Measurements from ENCODE around the gene FRMD5. TPM values are rescaled to one million over a fixed set of nuclear protein-coding genes. Genes with fewer than 3 reads are reported as not detected.

FRMD5 gene
- total RNA-seq, 1 donor from 2014 or later: 0.54 TPM

- no peaks in the 10 kb centered on the region for H3K36me3 Mint-ChIP-seq (ENCODE audit: low read depth, unreplicated experiment)
- H3K27me3 Mint-ChIP-seq (ENCODE audit: unreplicated experiment): no peaks in the 10 kb centered on the region
- no peak overlapping the region for H3K27ac Mint-ChIP-seq (ENCODE audit: unreplicated experiment)
- no peaks in the 10 kb centered on the region for H3K4me1 Mint-ChIP-seq (ENCODE audit: unreplicated experiment)
- no peak overlapping the region for H3K4me3 Mint-ChIP-seq (ENCODE audit: unreplicated experiment)
- DNase-seq (ENCODE audit: low spot score): no peak
- no peaks in the 10 kb centered on the region for H3K9me3 Mint-ChIP-seq (ENCODE audit: unreplicated experiment)
- no peak for TF ChIP-seq CTCF (IDR thresholded peaks at IDR 0.05; ENCODE audit: unreplicated experiment)
Observed at GRCh38 chr15:44045661-44046060, 149.4 kb downstream of the FRMD5 start.

GRCh38 chr15:44045217-44045616, 149.9 kb downstream of the FRMD5 start:
- Mint-ChIP-seq H3K4me3 (ENCODE audit: unreplicated experiment) (no peak overlapping the region), H3K9me3 (ENCODE audit: unreplicated experiment) (no peaks in the 10 kb centered on the region), H3K27ac (ENCODE audit: unreplicated experiment) (no peak overlapping the region), H3K4me1 (ENCODE audit: unreplicated experiment) (no peaks in the 10 kb centered on the region), H3K36me3 (ENCODE audit: low read depth, unreplicated experiment) (no peaks in the 10 kb centered on the region), H3K27me3 (ENCODE audit: unreplicated experiment) (no peaks in the 10 kb centered on the region)
- no peak for TF ChIP-seq CTCF (IDR thresholded peaks at IDR 0.05; ENCODE audit: unreplicated experiment)
- DNase-seq (ENCODE audit: low spot score): no peak

GRCh38 chr15:44038755-44039191, 156.3 kb downstream of the FRMD5 start:
- H3K4me1 Mint-ChIP-seq (ENCODE audit: unreplicated experiment): no peaks in the 10 kb centered on the region
- no peak overlapping the region for H3K4me3 Mint-ChIP-seq (ENCODE audit: unreplicated experiment)
- no peaks in the 10 kb centered on the region for H3K27me3 Mint-ChIP-seq (ENCODE audit: unreplicated experiment)
- DNase-seq (ENCODE audit: low spot score): no peak
- no peak overlapping the region for H3K27ac Mint-ChIP-seq (ENCODE audit: unreplicated experiment)
- no peaks in the 10 kb centered on the region for H3K36me3 Mint-ChIP-seq (ENCODE audit: low read depth, unreplicated experiment)
- no peaks in the 10 kb centered on the region for H3K9me3 Mint-ChIP-seq (ENCODE audit: unreplicated experiment)
- TF ChIP-seq CTCF (IDR thresholded peaks at IDR 0.05; ENCODE audit: unreplicated experiment): no peak

- Mint-ChIP-seq H3K27me3 (ENCODE audit: unreplicated experiment) (no peaks in the 10 kb centered on the region), H3K4me3 (ENCODE audit: unreplicated experiment) (no peak overlapping the region), H3K27ac (ENCODE audit: unreplicated experiment) (no peak overlapping the region), H3K4me1 (ENCODE audit: unreplicated experiment) (no peaks in the 10 kb centered on the region), H3K36me3 (ENCODE audit: low read depth, unreplicated experiment) (no peaks in the 10 kb centered on the region), H3K9me3 (ENCODE audit: unreplicated experiment) (no peaks in the 10 kb centered on the region)
- no peak for TF ChIP-seq CTCF (IDR thresholded peaks at IDR 0.05; ENCODE audit: unreplicated experiment)
- DNase-seq (ENCODE audit: low spot score): no peak
Observed at GRCh38 chr15:44035781-44036699, 159.0 kb downstream of the FRMD5 start.

GRCh38 chr15:44034933-44035624, 160.0 kb downstream of the FRMD5 start:
- H3K4me1 Mint-ChIP-seq (ENCODE audit: unreplicated experiment): no peaks in the 10 kb centered on the region

More at GRCh38 chr15:44034933-44035624, 160.0 kb downstream of the FRMD5 start:
- no peak for TF ChIP-seq CTCF (IDR thresholded peaks at IDR 0.05; ENCODE audit: unreplicated experiment)
- H3K27me3 Mint-ChIP-seq (ENCODE audit: unreplicated experiment): no peaks in the 10 kb centered on the region
- H3K4me3 Mint-ChIP-seq (ENCODE audit: unreplicated experiment): no peak overlapping the region
- no peak overlapping the region for H3K27ac Mint-ChIP-seq (ENCODE audit: unreplicated experiment)
- no peaks in the 10 kb centered on the region for H3K9me3 Mint-ChIP-seq (ENCODE audit: unreplicated experiment)
- DNase-seq (ENCODE audit: low spot score): no peak
- H3K36me3 Mint-ChIP-seq (ENCODE audit: low read depth, unreplicated experiment): no peaks in the 10 kb centered on the region
